IPS-11a (cell line): Measurements from ENCODE around the gene NPAS2.

Source experiments
- H3K4me3 ChIP-seq: one replicate; pipeline ENCODE4 v1.5.1; 2013; ENCODE audit warnings: low read depth, low read length, control low read depth

NPAS2 gene

DNA sequence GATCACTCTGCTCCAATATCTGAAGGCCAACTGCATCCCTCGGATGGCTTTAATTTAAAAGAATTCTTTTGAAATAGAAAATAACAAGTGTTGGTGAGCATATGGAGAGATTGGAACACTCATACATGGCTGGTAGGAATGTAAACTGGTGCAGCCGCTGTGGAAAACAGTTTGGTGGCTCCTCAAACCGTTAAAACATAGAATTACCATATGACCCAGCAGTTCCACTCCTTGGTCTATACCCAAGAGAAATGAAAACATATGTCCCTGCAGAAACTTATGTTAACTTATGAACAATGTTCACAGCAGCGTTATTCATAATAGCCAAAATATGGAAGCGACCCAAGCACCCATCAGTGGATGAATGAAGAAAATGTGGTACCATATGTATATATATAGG is 60.1 kb downstream of the NPAS2 start:
- no peak overlapping the region for H3K4me3 ChIP-seq

DNA sequence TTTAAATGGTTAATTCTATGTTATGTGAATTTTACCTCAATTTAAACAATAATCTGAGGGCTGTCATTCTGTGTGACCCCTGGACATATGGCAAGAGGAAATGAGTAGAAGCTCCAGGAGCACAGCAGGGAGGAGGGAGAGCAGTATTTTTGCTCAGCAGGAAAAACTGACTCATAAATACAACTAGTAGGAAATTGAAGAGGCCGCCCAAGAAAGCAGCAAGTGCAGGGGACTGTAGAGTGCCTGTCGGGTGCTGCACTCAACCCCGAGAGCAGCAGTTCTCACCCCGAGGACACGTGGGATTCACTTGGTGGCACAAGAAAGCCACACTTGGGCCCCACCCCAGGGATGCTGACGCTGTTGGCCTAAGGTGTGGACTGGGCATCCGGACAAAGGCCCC is 60.8 kb downstream of the NPAS2 start:
- no peak overlapping the region for H3K4me3 ChIP-seq

DNA sequence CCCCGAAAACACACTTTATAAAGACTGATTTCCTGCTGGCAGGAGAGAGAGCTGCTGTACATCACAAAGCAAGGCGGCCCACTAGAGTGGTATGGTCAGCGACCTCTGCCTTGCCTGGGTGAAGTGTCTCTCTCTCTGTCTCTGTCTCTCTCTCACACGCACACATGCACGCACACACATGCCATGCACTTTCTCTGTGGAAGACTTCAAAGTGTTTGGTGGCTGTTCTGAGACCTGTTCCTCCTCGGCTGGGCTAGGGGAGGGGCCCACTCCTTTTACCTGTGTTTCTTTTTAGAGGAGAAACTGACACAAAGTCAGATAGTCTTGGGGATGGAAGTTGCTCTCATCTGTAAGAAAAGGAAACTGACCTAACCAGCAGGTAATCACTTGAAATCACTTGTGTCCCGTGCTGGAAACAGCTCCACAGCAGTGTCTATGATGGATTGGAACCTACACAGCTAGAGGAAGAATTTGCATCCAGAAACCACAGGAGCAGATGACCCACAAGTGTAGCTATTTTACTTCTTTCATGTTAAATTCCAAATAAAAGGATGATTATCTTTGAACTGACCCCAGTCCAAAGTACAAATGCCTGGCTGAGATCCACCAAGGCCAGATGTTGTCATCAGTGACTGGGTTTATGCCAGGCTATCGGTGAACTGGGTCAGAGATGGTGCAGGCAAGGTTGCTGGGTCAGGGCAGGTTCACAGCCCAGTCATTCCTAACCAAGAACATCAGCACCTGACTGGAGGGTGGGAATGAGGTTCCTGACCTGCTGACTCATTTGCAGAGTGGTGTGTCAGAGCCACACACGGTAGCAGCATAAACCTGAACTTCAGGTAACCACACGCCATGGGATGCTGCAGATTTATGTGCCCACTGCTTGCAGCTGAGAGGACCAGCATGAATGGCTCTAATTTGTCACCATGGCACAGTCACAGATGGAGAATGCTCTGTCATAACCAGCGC is 63.0 kb downstream of the NPAS2 start:
- H3K4me3 ChIP-seq, result no peak overlapping the region

DNA sequence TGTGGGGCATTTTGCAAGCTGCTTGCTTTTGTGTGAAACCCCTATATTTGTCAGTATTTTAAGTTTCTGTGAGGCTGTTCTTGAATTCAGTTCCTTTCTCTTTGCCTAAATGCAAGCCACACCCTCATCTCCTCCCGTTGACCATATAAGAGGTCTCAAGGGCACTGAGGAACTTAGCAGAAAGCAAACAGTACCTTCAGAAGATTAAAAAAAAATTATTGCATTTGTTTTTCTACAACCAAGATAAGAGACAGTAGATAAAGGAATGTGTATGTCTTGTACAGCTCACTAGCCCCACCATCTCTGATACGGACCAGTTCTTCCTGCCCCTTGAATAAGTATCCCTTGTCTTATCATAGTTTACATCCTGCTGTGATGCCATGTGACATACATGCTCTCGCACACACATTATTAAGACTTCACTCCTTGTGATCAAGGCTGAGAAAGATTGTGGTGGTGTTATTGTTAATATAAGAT is 64.2 kb downstream of the NPAS2 start:
- no peak overlapping the region for H3K4me3 ChIP-seq

DNA sequence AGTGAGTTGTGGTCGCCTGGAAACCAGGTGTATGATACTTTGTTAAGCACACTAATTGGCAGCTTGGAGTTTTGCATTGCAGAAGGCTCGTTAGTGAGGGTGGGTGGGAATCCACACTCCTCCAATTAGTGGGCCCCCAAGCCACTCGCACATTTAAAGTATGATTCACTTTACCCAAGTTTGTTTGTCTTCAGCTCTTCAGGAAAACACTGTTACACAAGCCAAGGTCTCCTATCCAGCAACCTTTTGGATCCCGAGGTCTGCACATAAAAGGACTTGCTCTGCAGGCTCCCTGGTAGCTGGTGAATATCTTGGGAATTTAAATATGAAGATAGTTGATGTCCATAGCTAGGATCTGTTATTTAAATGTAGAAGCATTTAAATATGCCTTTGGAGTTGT is 66.1 kb downstream of the NPAS2 start:
- H3K4me3 ChIP-seq, result no peak overlapping the region

DNA sequence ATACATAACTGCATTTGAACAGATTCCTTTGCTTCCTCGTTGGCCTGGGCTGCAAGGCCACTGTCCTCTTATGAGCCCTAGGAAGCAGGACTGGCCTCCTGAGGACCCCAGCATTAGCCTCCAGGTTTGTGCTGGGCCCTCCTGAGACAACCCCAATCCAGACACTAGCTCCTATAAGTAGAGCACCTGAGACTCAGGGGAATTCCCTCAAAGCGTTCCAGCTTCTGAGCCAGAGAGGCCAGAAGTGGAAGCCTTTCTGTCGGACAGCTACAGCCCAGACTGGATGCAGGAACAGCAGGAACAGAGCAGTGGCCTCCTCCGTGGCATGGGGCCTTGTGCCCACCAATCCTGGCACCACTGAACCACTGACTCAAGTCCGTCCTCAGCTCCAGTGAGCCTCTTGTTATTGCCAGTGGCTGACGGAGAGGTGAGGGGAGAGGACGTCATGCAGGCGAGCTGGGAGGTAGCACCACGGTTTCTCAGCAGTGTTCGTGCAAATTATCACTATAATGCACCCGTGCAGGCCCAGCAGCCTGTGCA is 67.2 kb downstream of the NPAS2 start:
- H3K4me3 ChIP-seq, result no peak overlapping the region

DNA sequence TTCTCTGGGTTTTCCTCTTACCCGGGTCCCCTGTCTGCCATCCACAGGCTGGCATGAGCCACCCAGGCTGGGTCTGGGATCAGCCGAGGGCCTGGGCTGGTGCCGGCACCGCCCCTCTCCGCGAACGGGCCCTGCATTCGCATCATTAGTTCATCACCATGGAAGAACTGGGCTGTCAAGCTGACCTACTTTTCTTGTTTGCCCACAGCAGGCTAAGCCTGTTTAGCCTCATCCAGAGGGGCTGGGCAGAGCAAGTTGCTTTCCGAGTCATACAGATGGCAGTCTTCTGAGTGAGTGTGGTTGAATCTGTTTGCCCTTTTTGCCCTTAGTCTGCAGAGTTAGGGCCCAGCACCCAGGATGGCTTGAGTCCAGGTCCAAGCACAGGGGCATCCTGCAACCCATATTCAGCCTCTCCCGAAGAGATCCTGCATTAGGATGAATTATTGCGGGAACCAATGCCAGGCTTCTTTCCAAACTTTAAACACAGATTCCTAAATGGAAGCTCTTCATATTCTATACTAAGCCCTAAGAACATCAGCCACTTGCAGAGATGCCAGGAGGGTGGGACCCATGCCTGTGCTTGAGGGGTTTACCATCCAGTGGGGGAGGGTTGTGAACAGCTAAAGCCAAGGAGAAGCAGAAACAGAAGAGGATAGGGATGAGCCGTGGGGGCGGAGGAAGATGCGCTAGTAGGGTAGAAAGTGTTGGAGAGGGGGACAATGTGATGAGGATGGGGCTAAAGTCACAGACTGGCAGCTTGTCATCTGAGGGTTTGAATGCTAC is 68.0 kb downstream of the NPAS2 start:
- H3K4me3 ChIP-seq, result no peak overlapping the region

DNA sequence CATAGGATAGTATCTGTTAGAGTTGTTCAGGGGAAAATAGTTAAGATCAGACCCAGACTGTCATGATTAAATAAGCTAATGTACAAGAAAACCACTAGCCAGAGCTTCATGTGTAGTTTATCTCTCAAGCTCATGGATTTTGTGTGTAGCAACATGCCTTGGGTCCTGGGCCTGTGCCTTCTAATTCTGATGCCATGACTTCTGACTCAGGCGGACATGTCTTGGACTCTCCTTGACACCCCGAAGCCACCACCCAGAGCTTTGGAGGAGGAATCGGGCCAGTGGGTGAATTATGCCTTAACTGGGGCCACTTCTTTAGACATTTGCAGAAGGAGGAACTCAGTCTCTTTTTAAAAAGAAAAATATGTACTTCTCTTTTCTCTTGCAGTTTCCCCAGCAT is 68.7 kb downstream of the NPAS2 start:
- H3K4me3 ChIP-seq, result no peak overlapping the region

DNA sequence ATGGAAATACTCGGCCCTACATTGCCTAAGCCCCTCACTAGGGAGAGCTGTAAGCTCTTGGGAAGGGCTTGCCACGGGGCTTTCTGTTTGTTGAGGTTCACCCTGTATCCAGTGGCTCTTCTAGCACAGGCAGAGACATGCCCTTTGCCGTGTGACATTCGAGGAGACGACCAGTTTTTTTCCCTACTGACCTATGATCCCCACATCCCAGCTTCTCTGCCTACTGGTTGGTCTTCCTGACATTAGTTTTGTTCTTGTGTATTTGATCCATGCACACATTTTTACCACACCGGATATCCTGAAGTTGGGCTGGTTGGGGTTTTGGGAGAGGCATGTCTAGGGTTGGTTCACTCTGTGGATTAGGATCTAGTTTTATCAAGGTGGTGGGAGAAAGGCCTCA is 69.3 kb downstream of the NPAS2 start:
- no peak overlapping the region for H3K4me3 ChIP-seq

DNA sequence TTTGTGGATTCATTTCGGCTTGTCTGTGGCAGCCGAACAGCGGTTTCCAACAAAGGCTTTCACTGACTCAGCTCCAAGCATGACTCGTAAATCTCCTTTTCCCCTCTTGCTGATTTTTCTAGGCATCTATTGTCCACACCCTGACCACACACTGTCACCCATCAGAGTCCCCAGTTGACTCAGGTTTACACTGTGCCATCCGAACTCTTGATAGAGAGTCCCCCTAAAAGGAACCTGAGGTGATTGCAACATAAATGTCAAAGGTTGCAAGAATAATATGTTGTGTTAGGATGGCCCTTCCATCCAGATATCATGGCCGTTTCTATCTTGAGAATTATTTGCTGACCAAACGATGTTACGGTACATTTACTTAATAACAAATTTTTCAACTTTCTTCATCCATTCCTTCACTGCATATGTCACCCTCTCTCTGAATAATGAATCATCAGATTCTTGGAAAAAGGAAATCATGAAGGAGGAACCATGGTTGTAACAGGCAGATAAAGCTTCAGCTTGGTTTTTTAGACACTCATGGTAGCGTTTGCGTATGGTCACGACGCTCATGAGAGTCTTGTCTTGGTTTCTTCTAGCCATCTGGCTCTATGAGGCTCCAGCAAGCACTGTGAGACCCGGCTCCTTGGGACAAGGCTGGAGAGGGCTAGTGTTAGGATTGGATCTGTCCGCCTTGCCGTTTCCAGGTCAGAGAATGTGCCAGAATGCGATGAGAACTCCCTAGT is 72.1 kb downstream of the NPAS2 start:
- H3K4me3 ChIP-seq, result no peak overlapping the region

DNA sequence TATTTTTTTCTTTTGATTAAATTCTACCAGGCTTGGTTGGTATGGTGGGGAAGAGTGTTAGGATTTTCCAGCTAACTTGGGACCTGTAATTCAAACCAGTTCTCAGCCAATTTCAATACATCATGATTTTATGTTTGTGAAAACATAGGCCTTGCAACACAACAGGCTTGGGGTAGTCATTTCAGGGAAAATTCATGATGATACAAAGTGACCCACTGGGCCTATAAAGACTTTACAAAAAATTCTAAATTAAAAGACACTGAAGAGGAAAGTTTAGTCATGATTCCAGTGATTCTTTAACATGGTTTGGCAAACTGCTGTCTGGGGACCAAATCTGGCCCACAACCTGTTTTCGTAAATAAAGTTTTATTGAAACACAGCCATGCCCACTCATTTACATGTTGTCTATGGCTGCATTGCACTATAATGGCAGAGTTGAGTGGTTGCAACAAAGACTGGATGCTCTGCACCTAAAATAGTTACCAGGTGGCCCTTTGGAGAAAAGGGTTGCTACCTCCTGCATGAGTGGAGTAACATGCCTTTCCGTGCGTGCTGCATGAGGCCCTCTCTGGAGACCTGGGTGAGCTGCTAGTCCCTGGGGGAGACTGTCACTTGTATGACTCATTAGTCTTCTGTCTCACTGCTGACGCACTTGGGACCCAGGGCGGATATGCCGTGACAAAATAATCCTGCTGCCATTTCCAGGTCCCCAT is 73.6 kb downstream of the NPAS2 start:
- no peak overlapping the region for H3K4me3 ChIP-seq

DNA sequence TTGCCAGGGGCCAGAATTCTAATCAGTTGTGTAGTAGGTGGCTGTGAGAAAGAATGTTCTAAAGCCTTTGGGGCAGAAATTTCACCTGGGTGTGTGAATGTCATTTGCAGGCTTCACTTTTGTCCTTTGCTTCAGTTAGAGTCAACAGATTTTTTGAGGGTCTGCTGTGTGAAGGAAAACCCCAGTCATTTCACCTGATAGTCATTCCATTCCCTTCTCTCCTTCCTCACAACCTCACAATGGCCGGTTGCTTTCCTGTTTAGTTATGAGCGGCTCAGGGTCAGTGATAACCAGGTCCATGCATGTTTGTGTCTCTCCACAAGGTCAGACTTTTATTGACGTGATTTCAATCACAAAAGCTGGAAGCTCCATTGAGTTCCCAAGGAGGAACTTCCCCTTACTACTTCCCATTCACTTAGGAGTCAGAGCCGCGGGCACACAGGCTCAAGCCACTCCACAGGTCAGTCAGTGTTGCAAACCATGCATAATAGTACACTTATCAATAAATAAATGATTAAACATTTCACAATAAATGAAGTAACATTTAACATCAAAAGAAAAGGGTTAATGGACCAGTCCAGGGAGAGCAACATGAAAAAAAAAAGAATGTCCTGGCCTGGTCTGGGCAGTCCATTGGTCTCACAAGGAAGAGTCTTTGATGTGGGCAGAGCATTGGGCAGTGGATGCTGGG is 74.3 kb downstream of the NPAS2 start:
- no peak overlapping the region for H3K4me3 ChIP-seq

DNA sequence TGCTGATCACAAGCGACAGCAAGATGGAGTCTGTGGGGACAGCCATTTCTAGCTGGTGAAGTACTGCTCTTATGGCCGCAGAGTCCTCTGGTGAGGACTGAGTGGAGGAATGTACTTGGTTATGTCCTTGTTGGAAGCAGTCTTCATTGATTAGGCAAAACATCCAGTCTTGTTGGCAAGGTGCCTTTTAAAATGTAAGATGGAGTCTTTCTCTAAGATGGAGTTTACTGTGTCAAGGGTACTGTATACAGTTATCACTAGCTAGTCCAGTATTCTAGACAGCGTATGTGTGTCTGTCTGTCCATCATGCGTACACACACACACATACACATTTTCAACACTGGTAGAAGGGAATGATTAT is 74.8 kb downstream of the NPAS2 start:
- no peak overlapping the region for H3K4me3 ChIP-seq

DNA sequence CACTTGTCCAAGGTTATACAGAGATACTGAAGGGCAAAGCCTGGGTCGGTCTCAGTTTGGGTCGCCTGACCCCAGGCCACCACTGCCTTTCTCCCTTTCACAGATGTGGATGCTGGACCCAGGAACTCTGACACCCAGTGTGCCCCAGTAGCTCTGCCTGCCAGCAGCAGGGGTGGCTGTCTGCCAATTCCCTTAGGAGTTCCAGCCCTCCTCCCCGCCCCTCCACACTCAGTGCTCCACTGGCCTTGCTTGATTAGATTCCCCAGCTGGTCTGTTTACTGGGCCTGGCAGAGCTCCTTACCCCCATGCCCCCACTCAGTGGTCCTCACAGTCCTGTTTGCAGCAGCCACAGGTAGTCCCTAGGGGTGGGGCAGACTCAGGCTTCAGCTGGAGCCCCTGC is 75.5 kb downstream of the NPAS2 start:
- no peak overlapping the region for H3K4me3 ChIP-seq

DNA sequence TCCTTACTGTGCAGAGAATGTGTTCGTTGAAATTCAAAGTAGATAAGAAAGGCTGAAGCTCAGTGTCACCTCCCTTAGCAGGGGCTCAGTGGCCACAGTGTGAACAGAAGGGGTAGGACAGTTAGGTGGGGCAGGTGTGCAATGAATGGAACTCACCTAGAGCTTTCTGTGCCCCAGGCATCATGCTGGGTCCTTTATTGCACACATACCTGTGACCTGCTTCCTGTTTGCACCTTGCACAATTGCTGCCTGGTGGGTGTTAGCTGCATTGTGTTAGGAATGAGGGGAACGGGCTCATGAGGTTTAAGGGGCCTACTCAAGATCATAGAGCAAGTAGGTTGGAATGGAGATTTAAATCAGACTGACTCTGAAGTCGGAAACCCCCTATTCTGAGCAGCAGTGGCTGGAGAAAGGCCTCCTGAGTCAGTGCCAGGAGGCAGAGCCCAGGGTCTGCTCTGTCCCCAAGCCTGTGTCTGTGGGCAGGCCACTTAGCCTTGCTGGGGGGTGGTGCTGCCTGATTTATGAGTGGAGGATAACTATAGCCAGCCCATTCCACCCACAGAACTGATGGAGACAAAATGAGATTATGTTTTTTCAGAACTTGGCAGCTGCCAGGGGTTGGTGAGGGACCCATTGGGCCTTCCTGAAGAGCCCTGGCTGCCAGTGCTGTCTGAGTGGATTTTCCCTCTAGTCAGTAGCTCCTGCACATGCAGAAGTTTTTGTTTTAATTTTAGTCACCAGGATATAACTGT is 76.2 kb downstream of the NPAS2 start:
- no peak overlapping the region for H3K4me3 ChIP-seq

DNA sequence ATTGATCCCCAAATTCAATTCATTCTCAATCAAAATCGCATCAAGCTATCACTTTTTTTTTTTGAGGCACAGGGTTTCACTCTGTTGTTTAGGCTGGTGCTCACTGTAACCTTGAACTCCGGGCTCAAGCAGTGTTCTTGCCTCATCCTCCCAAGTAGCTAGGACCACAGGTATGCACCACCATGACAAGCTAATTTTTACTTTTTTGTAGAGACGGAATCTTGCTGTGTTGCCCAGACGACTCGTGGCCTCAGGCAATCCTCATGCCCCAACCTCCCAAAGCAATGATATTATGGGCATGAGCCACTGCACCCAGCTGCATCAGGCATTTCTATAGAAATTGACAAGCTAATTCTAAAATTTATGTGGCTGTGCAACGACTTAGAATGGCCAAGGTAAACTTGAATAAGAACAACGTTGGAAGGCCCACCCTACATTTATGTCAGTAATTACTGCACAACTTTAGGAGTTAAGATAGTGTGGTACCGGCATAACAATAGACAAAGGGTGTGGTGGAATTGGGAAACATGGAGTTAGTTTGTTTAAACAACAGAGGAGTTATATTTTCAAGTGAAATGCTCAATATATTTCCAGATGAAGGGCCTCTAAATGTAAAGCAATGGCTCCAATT is 78.2 kb downstream of the NPAS2 start:
- no peak overlapping the region for H3K4me3 ChIP-seq

DNA sequence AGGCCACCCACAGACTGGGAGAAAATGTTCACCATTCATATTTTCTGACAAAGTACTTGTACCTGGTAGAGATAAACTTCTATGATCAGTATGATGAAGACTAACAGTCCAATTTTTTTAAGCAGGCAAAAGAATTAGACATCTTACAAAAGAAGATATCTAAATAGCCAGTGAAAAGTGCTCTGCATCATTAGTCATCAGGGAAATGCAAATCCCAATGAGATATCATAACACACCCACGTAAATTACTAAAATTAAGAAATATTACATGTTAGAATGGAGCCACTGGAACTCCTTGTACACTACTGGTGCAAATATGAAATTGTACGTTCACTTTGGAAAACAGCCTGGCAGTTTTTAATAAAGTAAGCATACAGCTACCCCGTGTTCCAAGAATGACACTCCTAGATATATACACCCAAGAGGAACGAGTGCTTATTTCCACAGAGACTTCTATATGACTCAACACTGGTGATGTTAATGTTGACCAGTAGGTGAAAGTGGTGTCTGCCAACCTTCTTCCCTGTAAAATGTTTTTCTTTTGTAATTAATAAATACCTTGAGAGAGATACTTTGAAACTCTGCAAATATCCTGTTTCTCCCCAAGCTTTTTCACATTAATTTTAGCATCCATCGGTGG is 80.3 kb downstream of the NPAS2 start:
- H3K4me3 ChIP-seq, result no peak overlapping the region

DNA sequence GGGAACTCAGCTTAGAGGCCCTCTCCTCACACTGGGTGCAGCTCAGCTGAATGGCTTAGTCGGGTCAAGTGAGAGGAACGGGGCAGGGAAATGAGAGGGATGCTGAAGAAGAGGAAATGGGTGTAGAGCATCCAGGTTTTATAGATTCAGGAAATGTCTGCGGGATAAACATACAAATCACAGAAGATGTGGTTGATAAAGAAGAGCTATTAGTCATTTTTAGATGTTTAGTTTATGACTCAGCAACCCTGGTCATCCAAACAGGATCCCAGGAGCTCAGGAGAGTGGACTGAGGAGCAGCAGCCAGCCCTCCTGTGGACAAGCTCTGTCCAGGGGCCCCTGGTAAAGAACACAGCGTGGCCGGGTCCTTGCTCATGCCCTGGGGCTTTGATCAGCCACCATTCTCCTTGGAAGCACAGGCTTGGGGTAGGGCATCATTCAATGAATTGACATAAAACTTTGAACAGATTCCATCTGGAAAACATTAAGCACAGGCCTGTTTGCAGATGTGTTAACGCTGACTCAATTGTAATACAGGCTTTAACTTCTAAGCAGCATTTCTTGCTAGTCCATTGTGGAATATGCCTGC is 83.0 kb downstream of the NPAS2 start:
- no peak overlapping the region for H3K4me3 ChIP-seq
